UCSD-AML1 (cell line): ENCODE measurements around the gene MLX.
A peak's percentile ranks its signal among the peaks of the same experiment; 100 is the strongest.

Source experiments
- DNase-seq: peaks from one replicate; lab custom pipeline; 2025; ENCODE audit not compliant: unreplicated experiment; lab: John Stamatoyannopoulos, UW

MLX gene

DNA sequence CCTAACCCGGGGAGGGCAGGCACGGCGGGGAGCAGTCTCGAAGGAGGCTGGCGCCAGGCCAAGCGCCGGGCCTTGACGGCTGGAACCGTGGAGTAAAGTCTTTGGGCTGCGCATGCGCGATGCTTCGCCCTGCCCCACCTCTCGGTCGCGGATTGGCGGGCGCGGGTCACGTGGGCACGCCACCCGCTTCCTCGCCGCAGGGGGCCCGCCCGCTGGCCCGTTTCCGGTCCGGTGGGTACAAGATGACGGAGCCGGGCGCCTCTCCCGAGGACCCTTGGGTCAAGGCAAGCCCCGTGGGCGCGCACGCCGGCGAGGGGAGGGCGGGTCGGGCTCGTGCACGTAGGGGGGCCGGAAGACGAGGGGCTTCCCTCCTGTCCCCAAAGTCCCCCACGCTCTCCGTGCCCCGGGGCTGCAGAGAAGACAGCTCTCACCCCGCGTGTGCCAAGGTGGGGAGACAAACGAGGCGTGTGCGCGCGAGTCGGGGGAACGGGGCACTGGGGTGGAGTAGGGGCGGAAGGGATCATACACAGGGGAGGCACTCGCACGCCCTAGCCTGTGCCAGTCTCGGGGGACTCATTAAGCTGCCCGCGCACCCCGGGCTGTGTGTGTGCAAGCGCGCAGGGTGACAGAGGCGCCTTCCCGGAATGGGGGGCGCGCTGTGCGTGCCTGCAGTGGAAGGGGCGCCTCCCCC, at the start of gene MLX:
MLX (plus strand) TSS at position 218 of the 691 bp plus-strand sequence; CDS start at position 243, 25 bp downstream.
- peak; percentile 94 for DNase-seq

- DNase-seq, result peak; percentile 92
These were observed 49.4 kb upstream of the MLX start for GRCh38 chr17:42517516-42517915.

DNA sequence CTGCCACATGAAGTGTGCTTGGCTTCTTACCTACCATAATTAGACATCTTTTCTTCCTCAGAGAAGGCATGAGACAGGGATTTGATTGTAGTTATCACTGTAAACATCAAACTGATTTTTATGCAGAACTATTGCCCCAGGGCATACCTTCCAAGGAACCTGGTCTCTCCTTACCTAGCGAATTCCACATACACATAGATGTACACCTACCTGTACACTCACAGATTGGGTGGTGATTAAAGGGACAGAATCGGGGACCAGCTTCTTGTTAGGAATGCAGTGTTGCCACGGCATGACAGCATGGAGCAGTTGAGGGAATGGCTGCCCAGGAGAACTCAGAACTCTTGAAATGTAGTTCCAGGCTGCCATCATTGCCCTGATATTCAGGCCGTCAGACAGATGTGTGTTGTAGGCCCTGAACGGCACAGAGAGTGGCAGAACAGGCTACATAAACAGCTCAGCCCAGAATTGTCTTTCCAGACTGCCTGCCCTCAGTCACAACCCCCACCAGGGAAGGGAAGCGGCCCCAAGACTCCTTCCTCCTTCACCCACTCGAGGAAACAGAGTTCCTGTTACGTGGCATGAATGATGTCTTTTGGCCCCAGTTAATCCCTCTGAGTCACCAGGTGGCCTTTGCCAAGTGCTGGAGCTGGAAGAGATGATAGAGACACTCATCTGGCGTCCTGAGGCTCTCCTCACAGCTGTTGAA, 48.7 kb upstream of the MLX start:
- DNase-seq, result peak; percentile 71

DNA sequence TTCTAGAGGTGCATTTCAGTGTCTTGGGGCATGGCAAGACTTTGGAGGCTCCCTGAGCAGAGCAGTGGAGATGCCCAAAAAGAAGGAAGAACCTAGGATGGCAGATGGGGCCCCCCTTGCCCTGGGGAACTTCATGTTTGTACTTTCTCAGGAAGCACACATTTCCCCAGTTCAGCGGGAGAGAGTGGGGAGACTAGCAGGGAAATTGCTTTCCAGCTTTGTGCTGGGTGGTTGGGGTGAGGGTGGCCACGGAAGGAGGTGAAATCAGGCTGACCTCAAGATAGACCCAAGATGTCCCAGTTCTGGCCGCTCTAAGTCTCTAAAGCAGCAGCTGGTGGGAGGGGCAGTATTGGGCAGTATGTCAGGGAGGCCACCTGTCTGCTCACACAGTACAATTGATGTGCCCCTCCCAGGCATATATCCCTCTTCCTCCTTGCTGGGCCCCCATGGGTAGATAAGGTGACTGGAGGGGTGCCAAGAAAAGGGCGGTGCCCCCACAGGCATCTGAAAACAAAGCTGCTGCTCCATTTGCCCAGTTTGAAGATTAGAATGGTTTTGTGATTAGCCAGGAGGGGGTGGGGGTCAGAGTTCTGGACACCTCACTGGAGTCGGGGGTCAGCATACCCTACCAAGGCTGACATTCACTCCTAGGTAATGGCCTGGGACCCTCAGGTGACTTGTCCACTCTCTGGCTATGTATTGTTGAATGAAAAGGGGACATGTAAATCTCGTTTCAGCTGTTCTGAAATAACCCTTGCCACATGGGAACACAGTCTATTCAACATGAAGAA, 48.0 kb upstream of the MLX start:
- DNase-seq, result peak; percentile 57

DNA sequence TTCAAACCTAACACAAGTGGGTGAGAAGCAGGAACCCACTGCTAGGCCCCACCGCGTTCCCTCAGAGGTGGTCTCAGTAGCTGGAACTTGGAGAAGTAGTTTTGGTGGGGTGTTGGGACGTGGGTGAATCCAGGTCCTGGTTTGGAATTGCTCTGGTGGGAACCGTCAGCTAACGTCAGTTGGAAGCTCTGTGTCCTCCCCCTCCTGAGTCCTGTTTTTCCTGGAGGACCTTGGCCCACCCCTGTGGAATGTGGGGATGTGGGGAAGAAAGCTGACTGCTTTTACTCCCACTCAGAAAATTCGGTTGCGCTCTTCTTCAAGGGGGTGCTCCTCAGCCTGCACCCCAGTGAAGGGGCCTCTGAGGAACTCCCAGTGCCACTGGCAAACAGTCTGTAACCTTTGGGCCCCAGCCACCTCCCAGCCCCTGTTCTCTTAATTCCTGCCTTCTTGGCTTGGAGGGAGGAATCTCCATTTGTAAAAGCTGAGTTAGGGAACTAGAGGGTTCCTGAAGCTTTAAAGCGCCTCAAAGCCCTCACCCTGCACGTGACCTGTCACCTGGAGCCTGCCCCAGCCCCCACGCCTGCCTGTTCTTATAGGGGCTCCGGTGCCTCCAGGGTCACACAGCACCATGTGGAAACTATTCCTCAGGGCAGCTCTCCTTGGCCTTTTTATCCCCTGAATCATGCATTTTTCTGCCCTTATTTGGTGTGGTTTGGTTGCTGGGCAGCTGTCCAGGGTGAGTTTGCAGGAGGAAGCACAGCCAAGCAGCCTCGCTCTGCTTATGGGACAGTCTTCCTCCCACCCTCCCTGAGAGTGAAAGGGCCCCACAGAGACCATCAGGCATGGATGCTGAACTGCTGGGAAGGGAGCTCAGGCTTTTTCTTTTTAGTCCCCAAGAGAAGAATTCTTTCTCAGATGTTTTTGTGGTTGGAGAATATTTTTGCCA, 47.1 kb upstream of the MLX start:
- DNase-seq, result peak; percentile 37

DNA sequence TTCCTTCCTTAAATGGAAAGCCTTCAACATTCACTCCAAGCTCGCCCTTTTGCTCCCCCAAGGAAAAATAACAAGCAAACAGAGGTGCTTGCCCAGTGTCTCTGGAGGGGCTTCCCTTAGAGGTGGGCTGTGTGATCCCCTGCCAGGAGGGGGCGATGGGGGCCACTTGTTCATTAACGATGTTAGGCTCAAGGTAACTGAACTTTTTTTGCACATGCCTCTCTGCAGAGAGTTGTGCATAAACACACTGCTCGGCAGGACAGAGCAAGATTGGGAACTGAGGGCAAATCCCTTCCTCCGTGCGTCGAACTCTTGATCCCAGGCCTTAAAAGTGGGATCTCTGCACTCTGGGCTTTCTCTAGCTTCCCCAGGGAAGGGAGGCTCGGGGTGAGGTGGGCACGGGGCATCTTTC, 46.4 kb upstream of the MLX start:
- peak; percentile 23 for DNase-seq

DNA sequence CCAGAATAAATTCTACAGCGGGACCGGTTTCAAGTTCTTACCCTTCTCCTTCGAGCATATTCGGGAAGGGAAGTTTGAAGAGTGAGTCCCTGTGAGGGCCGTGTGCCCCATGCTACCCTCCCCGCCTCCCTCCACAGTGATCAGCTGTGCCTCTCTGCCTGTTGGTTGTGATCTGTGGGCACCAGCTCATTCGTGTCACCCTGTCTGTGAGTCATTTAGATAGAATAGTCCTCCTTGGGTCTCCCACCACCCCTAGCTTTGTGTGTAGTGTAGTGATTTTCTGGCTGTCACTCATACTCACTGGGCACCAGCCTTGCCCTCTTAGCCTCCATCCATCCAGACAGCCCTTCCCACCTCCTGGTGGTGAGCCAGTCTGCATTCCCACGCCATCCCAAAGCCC, 45.9 kb upstream of the MLX start:
- DNase-seq, result no peak

GRCh38 chr17:42521666-42522262, 45.1 kb upstream of the MLX start:
- no peak for DNase-seq

DNA sequence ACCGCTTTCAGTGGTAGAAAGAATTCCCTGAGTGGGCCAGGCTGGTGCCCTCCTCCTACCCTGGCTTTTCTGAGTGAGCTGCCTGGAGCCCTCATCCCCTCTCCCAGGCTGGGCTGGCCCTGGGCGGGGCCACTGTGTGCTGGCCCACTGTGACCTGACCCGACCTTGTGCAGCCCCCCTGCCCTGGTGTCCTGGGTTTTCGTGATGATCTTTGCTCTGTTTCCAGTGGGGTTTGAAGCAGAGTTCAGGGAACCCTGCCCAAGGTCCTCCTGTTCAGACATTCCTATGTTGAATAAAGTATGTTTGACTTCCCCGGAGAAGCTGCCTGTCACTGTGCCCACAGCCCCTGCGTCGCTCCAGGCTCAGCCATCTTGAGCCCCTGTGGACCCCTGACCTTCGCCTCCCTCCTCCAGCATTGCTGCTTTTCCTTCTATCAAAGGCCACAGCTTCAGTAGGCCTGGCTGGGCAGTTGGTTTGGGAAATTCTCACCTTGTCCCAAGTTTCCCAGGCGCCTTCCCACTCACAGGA, 44.6 kb upstream of the MLX start:
- no peak for DNase-seq

DNA sequence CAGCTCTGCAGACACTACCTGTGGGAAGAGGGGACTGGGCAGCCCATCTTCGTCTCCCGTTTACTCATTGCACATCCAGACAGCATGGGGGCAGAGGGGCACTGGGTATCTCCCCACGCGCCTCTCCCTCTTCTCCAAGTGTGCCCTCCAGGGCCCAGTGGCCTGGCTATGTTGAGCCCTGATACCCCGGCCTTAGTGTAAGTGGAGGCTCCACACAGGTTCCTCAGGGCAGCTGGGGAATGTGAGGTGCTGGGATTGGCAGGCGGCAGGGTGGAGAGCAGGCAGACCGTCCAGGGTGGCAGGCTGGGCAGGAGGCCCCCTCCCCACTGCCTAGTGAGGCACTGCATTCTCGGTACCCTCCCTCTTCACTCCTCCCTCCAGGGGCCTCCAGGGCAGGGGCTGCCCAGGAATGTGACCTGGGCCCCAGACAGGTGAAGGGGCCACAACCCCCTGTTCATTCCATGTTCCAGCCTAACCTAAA, 44.1 kb upstream of the MLX start:
- no peak for DNase-seq

DNA sequence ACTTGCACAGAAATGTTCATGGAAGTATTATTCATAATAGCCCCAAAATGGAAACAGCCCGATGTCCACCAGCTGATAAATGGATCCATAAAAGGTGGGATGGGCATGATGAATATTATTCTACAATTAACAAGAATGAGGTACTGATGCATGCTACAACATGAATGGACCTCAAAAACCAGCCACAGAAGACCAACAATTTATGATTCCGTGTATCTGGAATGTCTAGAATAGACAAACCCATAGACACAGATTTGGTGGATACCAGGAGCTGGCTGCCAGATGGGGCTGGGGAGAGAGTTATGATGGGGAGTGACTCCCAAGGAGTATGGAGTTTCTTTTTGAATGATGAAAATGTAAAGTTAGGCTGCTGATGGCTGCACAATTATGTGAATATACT, 41.7 kb upstream of the MLX start:
- DNase-seq, result no peak

DNA sequence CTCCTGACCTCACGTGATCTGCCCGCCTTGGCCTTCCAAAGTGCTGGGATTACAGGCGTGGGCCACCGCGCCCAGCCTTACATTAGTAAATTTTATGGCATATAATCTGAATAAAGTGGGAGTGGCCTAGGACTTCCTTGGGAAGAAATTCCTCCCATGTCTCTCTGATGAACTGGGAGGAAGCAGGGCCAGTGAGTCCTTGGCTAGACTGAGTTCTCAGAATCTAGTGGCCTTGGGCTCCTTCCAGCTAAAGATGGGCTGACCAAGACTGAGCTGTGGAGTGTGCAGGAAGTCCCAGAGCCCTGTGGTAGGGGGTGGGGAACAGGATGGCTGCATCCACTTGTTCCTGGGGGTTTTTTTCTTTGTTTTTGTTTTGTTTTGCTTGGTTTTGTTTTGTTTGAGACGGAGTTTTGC, 40.9 kb upstream of the MLX start:
- DNase-seq, result peak; percentile 23

DNA sequence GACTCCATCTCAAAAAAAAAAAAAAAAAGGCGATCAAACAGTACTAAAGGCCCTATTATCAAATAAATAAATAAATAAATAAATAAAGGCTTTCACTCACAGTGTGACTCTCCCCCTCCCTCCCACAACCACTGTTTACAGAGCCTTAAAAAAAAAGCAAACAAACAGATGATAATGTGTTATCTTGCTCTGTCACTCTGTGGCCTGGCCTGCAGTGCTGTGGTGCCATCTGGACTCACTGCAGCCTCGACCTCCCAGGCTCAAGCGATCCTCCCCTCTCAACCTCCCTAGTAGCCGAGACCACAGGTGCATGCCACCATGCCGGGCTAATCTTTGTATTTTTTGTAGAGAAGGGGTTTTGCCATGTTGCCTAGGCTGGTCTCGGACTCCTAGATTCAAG, 39.0 kb upstream of the MLX start:
- DNase-seq, result no peak

DNA sequence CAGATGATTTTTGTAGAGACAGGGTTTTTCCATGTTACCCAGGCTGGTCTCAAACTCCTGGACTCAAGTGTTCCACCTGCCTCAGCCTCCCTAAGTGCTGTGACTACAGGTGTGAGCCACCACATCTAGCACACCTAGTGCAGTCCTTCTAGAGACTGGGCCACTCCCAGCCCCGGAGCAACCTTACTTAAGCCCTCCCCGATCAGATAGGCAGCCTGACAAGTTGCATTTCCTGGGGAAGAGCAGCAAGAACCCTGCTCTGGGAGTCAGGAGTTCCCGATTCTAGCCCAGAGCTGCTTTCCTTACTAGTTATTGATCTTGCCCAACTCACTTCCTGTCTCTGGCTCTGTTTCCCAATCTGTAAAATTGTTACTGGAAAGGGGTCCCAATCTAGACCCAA, 37.8 kb upstream of the MLX start:
- no peak for DNase-seq

- no peak for DNase-seq
These were observed 35.9 kb upstream of the MLX start for GRCh38 chr17:42530952-42531454.

- DNase-seq, result peak; percentile 69
These were observed 35.2 kb upstream of the MLX start for GRCh38 chr17:42531455-42532354.

DNA sequence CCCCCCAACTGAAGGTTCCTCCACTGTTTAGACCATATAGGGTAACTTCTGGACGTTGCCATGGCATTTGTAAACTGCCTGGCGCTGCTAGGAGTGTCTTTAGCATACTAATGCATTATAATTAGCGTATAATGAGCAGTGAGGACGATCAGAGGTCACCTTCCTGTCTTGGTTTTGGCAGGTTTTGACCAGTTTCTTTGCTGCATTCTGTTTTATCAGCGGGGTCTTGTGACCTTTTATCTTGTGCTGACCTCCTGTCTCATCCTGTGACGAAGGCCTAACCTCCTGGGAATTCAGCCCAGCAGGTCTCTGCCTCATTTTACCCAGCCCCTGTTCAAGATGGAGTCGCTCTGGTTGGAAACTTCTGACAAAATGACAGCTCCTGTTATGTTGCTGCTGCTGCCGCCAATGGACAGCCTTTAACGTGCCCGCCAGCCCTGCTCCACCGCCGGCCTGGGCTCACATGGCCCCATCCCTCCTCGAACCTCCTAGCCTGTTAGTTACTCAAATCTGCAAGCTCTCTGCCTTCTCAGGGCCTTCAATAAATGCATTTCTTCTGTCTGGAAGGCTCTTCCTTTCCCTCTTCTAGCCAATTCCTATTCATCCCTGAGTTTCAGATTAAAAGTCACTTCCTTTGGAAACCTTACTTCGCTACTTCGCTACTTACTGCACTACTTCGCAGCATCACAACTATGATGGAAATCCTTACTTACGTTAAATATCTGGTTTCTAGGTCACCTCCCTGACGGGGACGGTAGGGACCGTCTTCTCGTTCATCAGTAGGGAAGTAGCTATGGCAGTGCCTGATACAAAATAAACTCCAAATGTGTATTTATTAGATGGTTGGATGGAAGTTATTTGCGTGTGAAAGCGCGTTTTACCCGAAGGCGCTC, 31.5 kb upstream of the MLX start:
- no peak for DNase-seq

DNA sequence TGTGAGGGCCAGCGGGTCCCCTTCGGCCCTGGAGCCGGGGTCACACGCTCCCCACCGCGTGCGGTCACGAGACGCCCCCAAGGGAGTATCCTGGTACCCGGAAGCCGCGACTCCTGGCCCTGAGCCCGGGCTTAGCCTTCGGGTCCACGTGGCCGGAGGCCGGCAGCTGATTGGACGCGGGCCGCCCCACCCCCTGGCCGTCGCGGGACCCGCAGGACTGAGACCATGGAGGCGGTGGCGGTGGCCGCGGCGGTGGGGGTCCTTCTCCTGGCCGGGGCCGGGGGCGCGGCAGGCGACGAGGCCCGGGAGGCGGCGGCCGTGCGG, 30.9 kb upstream of the MLX start, which contains the start of gene NAGLU:
NAGLU (plus strand) TSS at position 194 of the 324 bp plus-strand sequence; CDS start at position 226, 32 bp downstream.
- DNase-seq, result peak; percentile 92
